T-helper 17 cell (primary cell): ENCODE results near the gene STX16. TPM values are rescaled to one million over a fixed set of nuclear protein-coding genes. Genes with fewer than 3 reads are reported as not detected.

Experiments used
- total RNA-seq, 4 donors: library from RNA in 2 of 4; stranded (reverse) in 2 of 4; gene quantifications; one replicate each; pipeline ENCODE4 v1.2.3 and lab custom pipeline; 2022 to 2026

STX16 gene
- total RNA-seq, 2 donors from 2014 or later: 161 to 167 TPM

Other genes starting within 250 kb of the STX16 start
- gene APCDD1L, start 135.9 kb upstream of the STX16 start, total RNA-seq: not detected
- 10 to 100 TPM; 59.2 to 64.8 TPM for gene NPEPL1, start 41.5 kb downstream of the STX16 start, total RNA-seq
- under 1 TPM in 1 of 2 donors, not detected in 1; 0.72 TPM for gene GNAS-AS1, start 199.6 kb downstream of the STX16 start, total RNA-seq
- 1,000 to 10,000 TPM in 1 of 2 donors, 100 to 1,000 TPM in 1; 755 to 1,096 TPM for gene GNAS, start 201.4 kb downstream of the STX16 start, total RNA-seq